Mucosa of descending colon (tissue), 3 donors: ENCODE data around the gene ARHGDIG. TPM values are rescaled to one million over a fixed set of nuclear protein-coding genes. Genes with fewer than 3 reads are reported as not detected.

Experiments
- ATAC-seq: fragments of 200-7000 bp; cut with Tn5 transposase; one replicate; pipeline ENCODE4 v1.9.1; 2020; ENCODE audit warnings: mild to moderate bottlenecking, moderate library complexity
- DNase-seq, 3 donors: peaks; one replicate each; pipeline ENCODE4 v3.0.0-alpha.2; 2020
- H3K36me3 ChIP-seq: fragments of 200-600 bp; one replicate; pipeline ENCODE4 v1.8.0; 2021; ENCODE audit warnings: low read depth, mild to moderate bottlenecking
- H3K4me1 ChIP-seq: fragments of 200-600 bp; one replicate; pipeline ENCODE4 v1.8.0; 2021; ENCODE audit warnings: low read depth, mild to moderate bottlenecking
- H3K4me3 ChIP-seq: fragments of 200-600 bp; one replicate; pipeline ENCODE4 v1.8.0; 2021; ENCODE audit warnings: mild to moderate bottlenecking
- H3K9me3 ChIP-seq: fragments of 200-600 bp; one replicate; pipeline ENCODE4 v1.8.0; 2021; ENCODE audit warnings: mild to moderate bottlenecking
- intact Hi-C, 2 donors: fragments of 100-400 bp; cut with DNase I in 1 of 2; cut with micrococcal nuclease in 1 of 2; formaldehyde crosslinking; loops; one replicate each; pipeline versions ENCODE4 v1.11.0 to v1.11.1; 2022; cut with DNase I, micrococcal nuclease
- total RNA-seq, 3 donors: library from RNA; stranded (reverse); fragmentation: NEBNext Ultra II Directional in 2 of 3; extraction: Animal tissue kit (Norgen Biotek cat#: 25700) in 2 of 3; gene quantifications; one replicate each; pipeline versions ENCODE4 v1.2.1 to v1.2.4, GENCODE V29; 2021 to 2023
- TF ChIP-seq, protein P1 (sequence below): fragments of 200-600 bp; IDR thresholded peaks from one replicate; pipeline ENCODE4 v1.8.0; 2022; ENCODE audit warnings: antibody characterized with exemption, mild to moderate bottlenecking
- donor health status: DM: no; HTN: no; CAD: no; lungs with moderate emphysema.
- donor health status: DM: no; HTN: no; CAD: no.
- donor health status: DM: no; HTN: yes; CAD: no.

Gene ARHGDIG
- total RNA-seq, 3 donors from 2014 or later = 1.7 to 6.8 (median 1.9) TPM

- TF ChIP-seq, protein P1, sequence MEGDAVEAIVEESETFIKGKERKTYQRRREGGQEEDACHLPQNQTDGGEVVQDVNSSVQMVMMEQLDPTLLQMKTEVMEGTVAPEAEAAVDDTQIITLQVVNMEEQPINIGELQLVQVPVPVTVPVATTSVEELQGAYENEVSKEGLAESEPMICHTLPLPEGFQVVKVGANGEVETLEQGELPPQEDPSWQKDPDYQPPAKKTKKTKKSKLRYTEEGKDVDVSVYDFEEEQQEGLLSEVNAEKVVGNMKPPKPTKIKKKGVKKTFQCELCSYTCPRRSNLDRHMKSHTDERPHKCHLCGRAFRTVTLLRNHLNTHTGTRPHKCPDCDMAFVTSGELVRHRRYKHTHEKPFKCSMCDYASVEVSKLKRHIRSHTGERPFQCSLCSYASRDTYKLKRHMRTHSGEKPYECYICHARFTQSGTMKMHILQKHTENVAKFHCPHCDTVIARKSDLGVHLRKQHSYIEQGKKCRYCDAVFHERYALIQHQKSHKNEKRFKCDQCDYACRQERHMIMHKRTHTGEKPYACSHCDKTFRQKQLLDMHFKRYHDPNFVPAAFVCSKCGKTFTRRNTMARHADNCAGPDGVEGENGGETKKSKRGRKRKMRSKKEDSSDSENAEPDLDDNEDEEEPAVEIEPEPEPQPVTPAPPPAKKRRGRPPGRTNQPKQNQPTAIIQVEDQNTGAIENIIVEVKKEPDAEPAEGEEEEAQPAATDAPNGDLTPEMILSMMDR = no peak
- Histone ChIP-seq H3K36me3 (no peaks in the 10 kb centered on the region), H3K4me1 (no peaks in the 10 kb centered on the region), H3K9me3 (no peaks in the 10 kb centered on the region), H3K4me3 (no peak overlapping the region)
- ATAC-seq (no peak), DNase-seq (no peak)
- intact Hi-C loops = no loop called here
Observed at GRCh38 chr16:316741-317464, 36.5 kb downstream of the ARHGDIG start.

GRCh38 chr16:317583-317982, 37.2 kb downstream of the ARHGDIG start:
- intact Hi-C loops = no loop called here
- Histone ChIP-seq H3K4me1 (no peaks in the 10 kb centered on the region), H3K4me3 (no peak overlapping the region), H3K9me3 (no peaks in the 10 kb centered on the region), H3K36me3 (no peaks in the 10 kb centered on the region)
- DNase-seq = no peak
- TF ChIP-seq, protein P1 = no peak
- ATAC-seq = no peak

DNA sequence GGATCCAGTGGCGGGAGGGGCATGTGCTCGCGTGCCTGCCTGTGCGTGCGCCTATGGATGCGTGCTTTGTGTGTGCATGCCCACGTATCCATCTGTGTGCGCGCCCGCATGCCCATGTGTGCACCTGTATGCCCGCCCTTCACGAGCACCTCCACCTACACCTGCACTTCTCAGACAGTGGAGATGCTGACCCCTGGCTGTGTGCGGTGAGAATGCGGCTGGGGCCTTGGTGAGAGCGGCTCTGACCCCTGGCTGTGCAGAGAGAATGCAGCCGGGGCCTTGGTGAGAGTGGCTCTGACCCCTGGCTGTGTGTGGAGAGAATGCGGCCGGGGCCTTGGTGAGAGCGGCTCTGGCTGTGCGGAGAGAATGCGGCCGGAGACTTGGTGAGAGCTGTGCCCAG, 38.2 kb downstream of the ARHGDIG start:
- Histone ChIP-seq H3K4me3 (no peak overlapping the region), H3K36me3 (no peaks in the 10 kb centered on the region), H3K4me1 (no peaks in the 10 kb centered on the region), H3K9me3 (no peaks in the 10 kb centered on the region)
- intact Hi-C loops = no loop called here
- DNase-seq (no peak), ATAC-seq (peak; percentile 18)
- TF ChIP-seq, protein P1 = no peak

- intact Hi-C loops = no loop called here
- no peak overlapping the region for H3K4me3 ChIP-seq
- DNase-seq (no peak), ATAC-seq (no peak)
- H3K4me1 ChIP-seq = peaks cover 13% of the 10 kb centered on the region
- no peaks in the 10 kb centered on the region for H3K9me3 ChIP-seq
- TF ChIP-seq, protein P1 = no peak
- no peaks in the 10 kb centered on the region for H3K36me3 ChIP-seq
Observed at GRCh38 chr16:320206-320605, 39.8 kb downstream of the ARHGDIG start.

GRCh38 chr16:321532-321931, 41.1 kb downstream of the ARHGDIG start:
- DNase-seq = no peak
- Histone ChIP-seq H3K9me3 (no peaks in the 10 kb centered on the region), H3K36me3 (no peaks in the 10 kb centered on the region), H3K4me3 (no peak overlapping the region), H3K4me1 (peaks cover 23% of the 10 kb centered on the region)
- no peak for ATAC-seq
- intact Hi-C loops = no loop called here
- TF ChIP-seq, protein P1 = no peak
